K562 treated with DMSO at 1 percent for 4 hours (cell line): ENCODE results near the gene AIFM1. TPM values are rescaled to one million over a fixed set of nuclear protein-coding genes. Genes with fewer than 3 reads are reported as not detected.

Source experiments
- total RNA-seq: library from RNA; unstranded; fragments of 300-600 nt; gene quantifications from 2 replicates; pipeline ENCODE4 v1.2.3, GENCODE V29; 2022; ENCODE audit not compliant: insufficient read depth

Gene AIFM1
- total RNA-seq = 69.7 and 79.6 TPM in 2 replicates

DNA sequence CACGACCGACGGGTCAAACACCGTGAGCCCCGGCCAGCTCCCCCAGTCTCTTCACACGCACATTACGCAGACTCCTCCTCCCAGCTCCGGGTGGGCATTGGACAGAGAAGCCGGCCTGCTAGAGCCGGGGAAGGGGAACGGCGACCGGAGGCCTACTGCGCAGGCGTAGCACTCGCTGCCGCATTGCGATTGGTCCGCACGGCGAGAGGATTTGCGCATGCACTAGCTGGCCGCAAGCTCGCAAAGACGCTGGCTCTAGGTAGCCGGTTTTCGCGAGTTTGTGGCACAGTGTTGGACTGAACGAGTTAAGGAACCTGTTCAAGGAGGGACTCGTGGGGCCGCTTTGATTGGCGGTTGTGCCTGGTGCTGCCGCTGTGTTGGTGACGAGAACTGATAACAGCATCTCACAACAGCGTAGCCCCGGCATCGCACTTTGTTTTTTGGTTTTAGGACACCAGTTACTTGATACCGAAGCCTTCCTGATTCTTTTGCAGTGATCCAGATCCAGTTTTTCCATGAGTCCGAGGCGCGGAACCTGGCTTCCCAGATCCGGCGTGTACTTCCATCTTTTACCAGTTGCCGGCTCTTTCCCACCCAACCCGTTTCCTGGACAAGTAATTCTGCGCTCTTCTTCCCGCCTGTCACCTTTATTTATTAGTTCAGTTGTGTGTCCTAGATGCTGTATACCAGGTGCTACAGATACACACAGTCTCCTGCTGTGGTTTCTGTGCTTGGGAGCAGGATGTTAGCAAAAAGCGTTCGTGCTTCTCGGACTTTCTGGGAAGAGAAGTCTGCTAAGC, at the start of gene AIFM1:
Gene AIFM1 (minus strand): TSS at position 139 of the 800 bp plus-strand sequence. CDS start 185 bp downstream, outside the sequence.

DNA sequence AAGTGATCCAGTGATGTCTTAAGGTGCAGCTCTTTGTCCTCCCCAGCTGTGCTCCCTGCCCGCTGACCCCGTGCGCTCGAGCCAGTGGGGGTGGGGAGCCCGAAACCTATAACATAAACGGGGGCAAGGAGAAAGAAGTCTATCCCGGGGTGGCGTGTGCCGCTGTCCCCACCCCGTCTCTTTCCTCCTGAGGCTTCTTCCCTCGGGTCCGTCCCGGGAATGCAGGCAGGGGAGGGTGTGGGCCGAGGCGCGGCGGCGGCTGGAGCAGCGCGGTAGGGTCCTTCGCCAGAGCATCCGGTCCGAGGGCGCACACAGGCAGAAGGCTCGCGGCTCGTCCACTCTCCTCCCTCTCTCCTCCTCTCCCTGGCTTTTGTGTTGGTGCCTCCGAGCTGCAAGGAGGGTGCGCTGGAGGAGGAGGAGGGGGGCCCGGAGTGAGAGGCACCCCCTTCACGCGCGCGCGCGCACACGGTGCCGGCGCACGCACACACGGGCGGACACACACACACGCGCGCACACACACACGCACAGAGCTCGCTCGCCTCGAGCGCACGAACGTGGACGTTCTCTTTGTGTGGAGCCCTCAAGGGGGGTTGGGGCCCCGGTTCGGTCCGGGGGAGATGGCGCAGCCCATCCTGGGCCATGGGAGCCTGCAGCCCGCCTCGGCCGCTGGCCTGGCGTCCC, 5.9 kb upstream of the AIFM1 start, which contains the start of gene RAB33A:
Gene RAB33A (plus strand): TSS at position 517 of the 681 bp plus-strand sequence. CDS start 101 bp downstream, at position 618.

GRCh38 chrX:130110379-130111219, 55.0 kb downstream of the AIFM1 start, which contains the start of gene ELF4:
TSS of gene ELF4 (minus strand) at chrX:130110497. CDS start at chrX:130081330, 29,167 bp downstream.

Other genes starting within 250 kb of the AIFM1 start
- gene BCORL1, start 183.2 kb downstream of the AIFM1 start, total RNA-seq = 14.9 and 18.4 TPM in 2 replicates
- 31.9 and 39.4 TPM in 2 replicates for gene ELF4, start 55.3 kb downstream of the AIFM1 start, total RNA-seq
- not detected in 2 replicates for gene RAB33A, start 6.1 kb upstream of the AIFM1 start, total RNA-seq
- gene ZNF280C, start 103.1 kb upstream of the AIFM1 start, total RNA-seq = 2.6 and 2.9 TPM in 2 replicates
- gene SLC25A14, start 174.1 kb upstream of the AIFM1 start, total RNA-seq = 9.3 and 10.8 TPM in 2 replicates
- not detected in 2 replicates for gene GPR119, start 219.8 kb upstream of the AIFM1 start, total RNA-seq
- gene RBMX2, start 236.1 kb upstream of the AIFM1 start, total RNA-seq = 22.5 and 25.1 TPM in 2 replicates